H1 (cell line): ENCODE measurements around the gene PPIF. TPM values are rescaled to one million over a fixed set of nuclear protein-coding genes. Genes with fewer than 3 reads are reported as not detected.

Experiments used
- CTCF ChIA-PET: fragments of 300-600 bp; sonication (Branson Sonifier 250); formaldehyde crosslinking; loops from one replicate; lab custom pipeline; 2021; ENCODE audit not compliant: partially characterized antibody; lab: Charles Lee
- POLR2A ChIA-PET: fragments of 300-600 bp; sonication (Branson Sonifier 250); formaldehyde crosslinking; loops from one replicate; lab custom pipeline; 2021; ENCODE audit warnings: inconsistent platforms; ENCODE audit not compliant: partially characterized antibody; lab: Charles Lee
- DNase-seq, 2 experiments: peaks; one replicate each; pipeline versions ENCODE4 v3.0.0 to v3.0.0-alpha.2; 2010 to 2022; ENCODE audit warnings: low spot score in 2 of 2, low read depth in 1 of 2, mixed read lengths in 1 of 2
- FAIRE-seq: peaks from 2 replicates; lab custom pipeline; 2011; peaks lifted over from hg19 to GRCh38; lab: Jason Lieb, UNC
- H2AFZ ChIP-seq: 2 replicates; pipeline ENCODE4 v1.8.1; 2012; ENCODE audit warnings: low read length, inconsistent platforms
- H2AK5ac ChIP-seq: 2 replicates; pipeline ENCODE4 v1.6.1; 2013; ENCODE audit warnings: low read depth, low read length
- H2BK120ac ChIP-seq: replicated peaks from 2 replicates; pipeline ENCODE3; 2013; ENCODE audit warnings: low read depth, low read length, inconsistent platforms
- H2BK12ac ChIP-seq: 2 replicates; pipeline ENCODE4 v1.6.1; 2013; ENCODE audit warnings: low read depth, low read length
- H2BK15ac ChIP-seq: 2 replicates; pipeline ENCODE4 v1.6.1; 2013; ENCODE audit warnings: low read length
- H2BK20ac ChIP-seq: 2 replicates; pipeline ENCODE4 v1.6.1; 2013; ENCODE audit warnings: low read length
- H2BK5ac ChIP-seq: 2 replicates; pipeline ENCODE4 v1.6.1; 2013; ENCODE audit warnings: low read depth, low read length
- H3K14ac ChIP-seq: 2 replicates; pipeline ENCODE4 v1.6.1; 2013; ENCODE audit warnings: inconsistent platforms; ENCODE audit not compliant: insufficient read length
- H3K18ac ChIP-seq: 2 replicates; pipeline ENCODE4 v1.6.1; 2013; ENCODE audit warnings: low read length; ENCODE audit errors: extremely low read depth
- H3K23ac ChIP-seq: 2 replicates; pipeline ENCODE4 v1.6.1; 2013; ENCODE audit warnings: inconsistent platforms; ENCODE audit not compliant: insufficient read length
- H3K23me2 ChIP-seq: 2 replicates; pipeline ENCODE4 v1.6.1; 2013; ENCODE audit warnings: low read depth, low read length
- H3K27ac ChIP-seq: 2 replicates; pipeline ENCODE4 v1.6.1; 2011; ENCODE audit warnings: low read depth, low read length, inconsistent platforms
- H3K27me3 ChIP-seq, 4 experiments: replicated peaks in 1 of 4; 1 replicate in 1 of 4; 2 replicates in 3 of 4; pipeline versions ENCODE4 v1.6.1 to v1.8.1; 2011 to 2013; ENCODE audit warnings: low read length in 3 of 4, mild to moderate bottlenecking in 3 of 4, inconsistent platforms in 2 of 4, mixed read lengths in 2 of 4, moderate library complexity in 1 of 4; ENCODE audit not compliant: control insufficient read depth in 3 of 4, insufficient read depth in 3 of 4; ENCODE audit errors: extremely low read depth in 1 of 4
- H3K36me3 ChIP-seq, 4 experiments: 2 replicates each; pipeline versions ENCODE4 v1.6.1 to v1.8.1; 2011 to 2013; ENCODE audit warnings: mild to moderate bottlenecking in 4 of 4, low read length in 3 of 4, moderate library complexity in 2 of 4, control low read depth in 1 of 4, inconsistent platforms in 1 of 4; ENCODE audit not compliant: insufficient read depth in 4 of 4, control insufficient read depth in 2 of 4
- H3K4ac ChIP-seq: replicated peaks from 2 replicates; pipeline ENCODE3; 2013; ENCODE audit warnings: low read length, low read depth, mixed read lengths, inconsistent platforms; ENCODE audit not compliant: insufficient read length
- H3K4me1 ChIP-seq, 4 experiments: replicated peaks in 1 of 4; 1 replicate in 1 of 4; 2 replicates in 3 of 4; pipeline versions ENCODE4 v1.6.1 to v1.8.1; 2011 to 2013; ENCODE audit warnings: low read length in 3 of 4, inconsistent platforms in 2 of 4, mixed read lengths in 1 of 4; ENCODE audit not compliant: insufficient read depth in 4 of 4, control insufficient read depth in 3 of 4
- H3K4me2 ChIP-seq, 2 experiments: 2 replicates each; pipeline versions ENCODE4 v1.6.1 to v1.8.1; 2011 to 2013; ENCODE audit warnings: low read depth in 2 of 2, low read length in 2 of 2, control low read depth in 1 of 2, inconsistent platforms in 1 of 2, mild to moderate bottlenecking in 1 of 2; ENCODE audit not compliant: insufficient read depth in 1 of 2
- H3K4me3 ChIP-seq, 4 experiments: fragments of 200-600, 300-600 bp in 1 of 4; sonication (generic), shearing (Covaris generic), sonication (Bioruptor Twin) in 1 of 4; 2 replicates each; pipeline versions ENCODE4 v1.5.1 to v1.8.1; 2011 to 2016; ENCODE audit warnings: low read length in 4 of 4, low read depth in 3 of 4, control low read depth in 2 of 4, inconsistent platforms in 2 of 4, mild to moderate bottlenecking in 2 of 4, mixed read lengths in 1 of 4, moderate library complexity in 1 of 4; ENCODE audit not compliant: insufficient read depth in 2 of 4; ENCODE audit errors: extremely low read depth in 1 of 4
- H3K56ac ChIP-seq: replicated peaks from 2 replicates; pipeline ENCODE3; 2013; ENCODE audit warnings: low read depth, mild to moderate bottlenecking, mixed read lengths, low read length, inconsistent platforms; ENCODE audit not compliant: insufficient read length
- H3K79me1 ChIP-seq: 2 replicates; pipeline ENCODE4 v1.6.1; 2013; ENCODE audit warnings: low read depth, low read length, control low read depth
- H3K79me2 ChIP-seq, 2 experiments: 2 replicates each; pipeline versions ENCODE4 v1.6.1 to v1.8.1; 2012 to 2013; ENCODE audit warnings: low read length in 2 of 2, mild to moderate bottlenecking in 2 of 2, inconsistent platforms in 1 of 2; ENCODE audit not compliant: insufficient read depth in 2 of 2, control insufficient read depth in 1 of 2
- H3K9ac ChIP-seq, 4 experiments: replicated peaks in 1 of 4; 1 replicate in 1 of 4; 2 replicates in 3 of 4; pipeline versions ENCODE4 v1.6.1 to v1.8.1; 2011 to 2013; ENCODE audit warnings: low read depth in 3 of 4, low read length in 3 of 4, control low read depth in 2 of 4, mild to moderate bottlenecking in 2 of 4, moderate library complexity in 2 of 4, inconsistent platforms in 1 of 4; ENCODE audit errors: extremely low read depth in 1 of 4
- H3K9me3 ChIP-seq, 2 experiments: 2 replicates each; pipeline versions ENCODE4 v1.6.1 to v1.8.1; 2012 to 2013; ENCODE audit warnings: mild to moderate bottlenecking in 2 of 2, moderate library complexity in 2 of 2, control low read depth in 1 of 2, inconsistent platforms in 1 of 2, low read depth in 1 of 2, low read length in 1 of 2, mixed read lengths in 1 of 2; ENCODE audit not compliant: insufficient read depth in 2 of 2
- H4K20me1 ChIP-seq, 2 experiments: replicated peaks in 1 of 2; 2 replicates each; pipeline versions ENCODE3 to v1.8.1; 2011 to 2013; ENCODE audit warnings: inconsistent platforms in 2 of 2, low read length in 2 of 2, mild to moderate bottlenecking in 1 of 2; ENCODE audit not compliant: insufficient read depth in 2 of 2, control insufficient read depth in 1 of 2
- H4K5ac ChIP-seq: 2 replicates; pipeline ENCODE4 v1.6.1; 2013; ENCODE audit warnings: low read length, low read depth, mixed read lengths, inconsistent platforms; ENCODE audit not compliant: insufficient read length
- H4K8ac ChIP-seq: 2 replicates; pipeline ENCODE4 v1.8.0; 2013; ENCODE audit warnings: mild to moderate bottlenecking, moderate library complexity, low read length, inconsistent platforms; ENCODE audit not compliant: insufficient read depth; ENCODE audit errors: extremely low read depth
- H4K91ac ChIP-seq: replicated peaks from 2 replicates; pipeline ENCODE3; 2013; ENCODE audit warnings: low read length, mixed read lengths, inconsistent platforms; ENCODE audit not compliant: insufficient read length
- CTCF ChIP-seq, 3 experiments: IDR thresholded peaks; 1 replicate in 2 of 3; 2 replicates in 1 of 3; pipeline versions ENCODE4 v1.5.1 to v1.6.1; 2011; ENCODE audit warnings: low read length in 3 of 3, mild to moderate bottlenecking in 3 of 3, inconsistent platforms in 2 of 3, low read depth in 1 of 3, moderate library complexity in 1 of 3; ENCODE audit not compliant: insufficient read depth in 1 of 3; ENCODE audit errors: control extremely low read depth in 1 of 3
- GABPA ChIP-seq: IDR thresholded peaks from 2 replicates; pipeline ENCODE4 v1.6.1; 2011; ENCODE audit warnings: mild to moderate bottlenecking, low read length, moderate library complexity, borderline replicate concordance; ENCODE audit not compliant: insufficient read depth
- WGBS, 2 experiments: shearing (Covaris generic) in 1 of 2; methylation state at CpG; one replicate each; pipeline versions ENCODE4 v1.1.6 to v1.1.7; 2013 to 2015; ENCODE audit warnings: low lambda C conversion rate in 2 of 2, mixed read lengths in 2 of 2, inconsistent platforms in 1 of 2, low coverage in 1 of 2, missing lambda C conversion rate in 1 of 2; ENCODE audit not compliant: insufficient replicate concordance in 2 of 2, insufficient coverage in 1 of 2, insufficient read length in 1 of 2; ENCODE audit errors: extremely low coverage in 1 of 2, missing lambda C conversion rate in 1 of 2; 5-methylcytosine and 5-hydroxymethylcytosine counted together
- polyA plus RNA-seq, 7 experiments: library from polyadenylated mRNA; depleted of rRNA in 3 of 7; stranded (reverse) in 5 of 7; unstranded in 2 of 7; fragments of >200 nt in 5 of 7; fragments of 200-250 nt in 2 of 7; gene quantifications; 1 replicate in 5 of 7; 2 replicates in 1 of 7; 4 replicates in 1 of 7; pipeline versions ENCODE4 v1.2.1 to v1.2.3, GENCODE V29; 2011 to 2013; ENCODE audit warnings: missing spikeins in 2 of 7, mixed read lengths in 2 of 7
- total RNA-seq: library from RNA; stranded (reverse); fragmentation: NEBNext Ultra II Directional; extraction: Animal tissue kit (Norgen Biotek cat#: 25700); gene quantifications from 2 replicates; pipeline ENCODE4 v1.2.1, GENCODE V29; 2021

Gene PPIF
- total and polyA plus RNA-seq, 2 of the 8 experiments (the other 6 are each of a cell fraction or from before 2014, with no cell fraction given): 70.2 to 77.6 TPM

GRCh38 chr10:79352035-79352877, 5.0 kb downstream of the PPIF start:
- Histone ChIP-seq H2BK12ac (no peak overlapping the region), H2BK5ac (no peak overlapping the region), H3K27ac (no peak overlapping the region), H3K18ac (no peak overlapping the region), H3K14ac (no peak overlapping the region), H3K9me3 (no peaks in the 10 kb centered on the region; a peak in 1 of 4 replicates), H3K56ac (no peak overlapping the region), H3K4me3 (no peak overlapping the region), H3K4me2 (no peak overlapping the region), H3K4me1 (peaks cover 0 to 6% (median under 1%) of the 10 kb centered on the region in 4 experiments; a peak in 3 of 7 replicates), H3K79me1 (peaks cover 15% of the 10 kb centered on the region; the same call in 1 of the 2 replicates), H3K79me2 (peaks cover 0 to 11% of the 10 kb centered on the region in 2 experiments; a peak in 1 of 4 replicates), H2BK15ac (no peak overlapping the region), H2AK5ac (no peak overlapping the region), H3K4ac (no peak overlapping the region), H2BK20ac (no peak overlapping the region), H4K5ac (no peak overlapping the region), H3K27me3 (no peaks in the 10 kb centered on the region), H2BK120ac (no peak overlapping the region), H4K8ac (no peak overlapping the region), H3K23ac (no peak overlapping the region), H3K23me2 (peaks cover 8% of the 10 kb centered on the region; the same call in 1 of the 2 replicates), H2AFZ (no peak overlapping the region), H4K91ac (no peak overlapping the region), H3K36me3 (peaks cover 26 to 61% (median 47%) of the 10 kb centered on the region in 4 experiments), H4K20me1 (peaks cover 12 to 19% of the 10 kb centered on the region in 2 experiments), H3K9ac (no peak overlapping the region)
- TF ChIP-seq CTCF (IDR thresholded peaks at IDR 0.05; ENCODE audit: control extremely low read depth in 1 of 3, insufficient read depth in 1 of 3, low read depth in 1 of 3, low read length in 3 of 3) (peak in 1 of 3 experiments; percentile 12; a peak in 1 of 4 replicates), GABPA (no peak)
- CTCF ChIA-PET: interaction anchor here (1.0 kb wide), 1 partner anchor 134 kb away, joined by 4 read pairs; no protein-coding TSS in a partner anchor
- FAIRE-seq (no peak), DNase-seq (peak in 1 of 2 experiments; percentile 30)
- WGBS, 2 experiments: 88% methylated on average over 11 of the region's 11 CpGs; no CpG with 5 or more reads in 1 of the 2 experiments
- POLR2A ChIA-PET: no interaction called here
